GM12878 (cell line): ENCODE measurements around the gene TAS1R2. TPM values are rescaled to one million over a fixed set of nuclear protein-coding genes. Genes with fewer than 3 reads are reported as not detected.

Experiments
- ATAC-seq: fragments of 200-7000 bp; cut with Tn5 transposase; 3 replicates; pipeline ENCODE4 v1.9.1; 2020; ENCODE audit warnings: mild to moderate bottlenecking, moderate library complexity
- BruUV-seq: library from RNA; stranded (reverse); fragments of 400-500 nt; replicated peaks from 2 replicates; lab custom pipeline; 2021; lab: Mats Ljungman, UMichigan
- CTCF ChIA-PET: fragments of 300-600 bp; sonication (Branson Sonifier 250); formaldehyde crosslinking; extraction: SDS; loops from one replicate; lab custom pipeline; 2021; ENCODE audit warnings: inconsistent platforms; lab: Yijun Ruan, JAX
- POLR2A ChIA-PET: fragments of 350-600 bp; formaldehyde crosslinking; extraction: SDS; loops from one replicate; lab custom pipeline; 2021; ENCODE audit warnings: inconsistent platforms; lab: Charles Lee
- RAD21 ChIA-PET: fragments of 300-600 bp; sonication (Branson Sonifier 250); formaldehyde crosslinking; loops from one replicate; lab custom pipeline; 2023; ENCODE audit warnings: antibody characterized with exemption; ENCODE audit not compliant: unreplicated experiment; lab: Charles Lee
- SMC1A ChIA-PET: fragments of 300-600 bp; sonication (Branson Sonifier 250); formaldehyde crosslinking; loops from one replicate; lab custom pipeline; 2023; ENCODE audit not compliant: unreplicated experiment, uncharacterized antibody; lab: Charles Lee
- DNase-seq: peaks from one replicate; pipeline ENCODE4 v3.0.0-alpha.2; 2011; ENCODE audit warnings: low read depth, low spot score
- FAIRE-seq: peaks from 3 replicates; lab custom pipeline; 2011; peaks lifted over from hg19 to GRCh38; lab: Jason Lieb, UNC
- H2AFZ ChIP-seq: 2 replicates; pipeline ENCODE4 v1.6.0; 2011; ENCODE audit warnings: low read depth, low read length, control low read depth; ENCODE audit not compliant: control insufficient read depth
- H3K27ac ChIP-seq: 2 replicates; pipeline ENCODE4 v1.5.1; 2011; ENCODE audit warnings: control low read depth; ENCODE audit not compliant: control insufficient read depth, insufficient read depth
- H3K27me3 ChIP-seq, 2 experiments: replicated peaks in 1 of 2; 2 replicates each; pipeline versions ENCODE4 v1.6.0 to v1.6.1; 2011; ENCODE audit warnings: low read length in 1 of 2; ENCODE audit not compliant: control insufficient read depth in 2 of 2, insufficient read depth in 2 of 2
- H3K36me3 ChIP-seq, 2 experiments: 2 replicates each; pipeline ENCODE4 v1.5.1; 2011; ENCODE audit warnings: low read length in 1 of 2; ENCODE audit not compliant: control insufficient read depth in 2 of 2, insufficient read depth in 2 of 2
- H3K4me1 ChIP-seq: 2 replicates; pipeline ENCODE4 v1.6.1; 2011; ENCODE audit warnings: mild to moderate bottlenecking, low read length, moderate library complexity, mixed read lengths; ENCODE audit not compliant: control insufficient read depth, insufficient read depth
- H3K4me2 ChIP-seq: 2 replicates; pipeline ENCODE4 v1.6.0; 2011; ENCODE audit warnings: control low read depth; ENCODE audit not compliant: control insufficient read depth, insufficient read depth
- H3K4me3 ChIP-seq: fragments of 200-600 bp; sonication (generic); 2 replicates; pipeline ENCODE4 v1.5.1; 2016
- H3K79me2 ChIP-seq: 2 replicates; pipeline ENCODE4 v1.6.0; 2011; ENCODE audit warnings: low read length; ENCODE audit not compliant: control insufficient read depth, insufficient read depth
- H3K9ac ChIP-seq: 2 replicates; pipeline ENCODE4 v1.8.0; 2011; ENCODE audit warnings: low read length, control low read depth, mixed read lengths; ENCODE audit not compliant: control insufficient read depth, insufficient read depth
- H3K9me3 ChIP-seq: replicated peaks from 3 replicates; pipeline ENCODE4 v1.5.1; 2011; ENCODE audit warnings: mild to moderate bottlenecking, low read length; ENCODE audit not compliant: control insufficient read depth, insufficient read depth
- H4K20me1 ChIP-seq: 2 replicates; pipeline ENCODE4 v1.6.0; 2011; ENCODE audit not compliant: control insufficient read depth, insufficient read depth
- CHD1 ChIP-seq: IDR thresholded peaks from 2 replicates; pipeline ENCODE4 v1.6.1; 2012; ENCODE audit warnings: low read depth, low read length, improper control_type of control experiment
- CHD2 ChIP-seq: IDR thresholded peaks from 2 replicates; pipeline ENCODE4 v1.6.1; 2011; ENCODE audit warnings: low read depth, low read length, improper control_type of control experiment, borderline replicate concordance
- FOXM1 ChIP-seq: IDR thresholded peaks from 2 replicates; pipeline ENCODE4 v1.6.1; 2012; ENCODE audit warnings: low read depth, mild to moderate bottlenecking, inconsistent platforms, low read length, moderate library complexity
- HDAC6 ChIP-seq: fragments of 200-600 bp; sonication (generic); IDR thresholded peaks from one replicate; pipeline ENCODE4 v1.8.0; 2017; ENCODE audit warnings: antibody characterized with exemption; ENCODE audit not compliant: unreplicated experiment
- IKZF1 ChIP-seq: fragments of 450-650 bp; conservative IDR thresholded peaks from 2 replicates; pipeline ENCODE4 v1.6.1; 2017; ENCODE audit warnings: antibody characterized with exemption, mild to moderate bottlenecking
- MXI1 ChIP-seq: fragments of 150-350 bp; IDR thresholded peaks from 2 replicates; pipeline ENCODE4 v1.6.1; 2011; ENCODE audit warnings: low read depth, mild to moderate bottlenecking, inconsistent platforms, low read length, improper control_type of control experiment
- NFYB ChIP-seq: IDR thresholded peaks from 2 replicates; pipeline ENCODE4 v1.6.1; 2011; ENCODE audit warnings: low read depth, mild to moderate bottlenecking, low read length, improper control_type of control experiment, moderate library complexity; ENCODE audit not compliant: insufficient read depth
- RELA ChIP-seq: fragments of 450-650 bp; IDR thresholded peaks from 2 replicates; pipeline ENCODE4 v1.8.0; 2014; ENCODE audit warnings: borderline replicate concordance; ENCODE audit not compliant: partially characterized antibody
- RUNX3 ChIP-seq: IDR thresholded peaks from 2 replicates; pipeline ENCODE4 v1.6.1; 2012; ENCODE audit warnings: low read length, inconsistent platforms
- SKIL ChIP-seq: fragments of 450-650 bp; IDR thresholded peaks from 2 replicates; pipeline ENCODE4 v1.6.1; 2017; ENCODE audit warnings: mild to moderate bottlenecking, low read depth, inconsistent platforms; ENCODE audit not compliant: poor library complexity, severe bottlenecking
- SMAD1 ChIP-seq: fragments of 450-650 bp; IDR thresholded peaks from 2 replicates; pipeline ENCODE4 v1.6.1; 2018; ENCODE audit warnings: mild to moderate bottlenecking, low read depth; ENCODE audit not compliant: partially characterized antibody
- SUZ12 ChIP-seq: fragments of 200-600 bp; sonication (generic); IDR thresholded peaks from one replicate; pipeline ENCODE4 v1.6.1; 2018; ENCODE audit warnings: antibody characterized with exemption, mild to moderate bottlenecking; ENCODE audit not compliant: unreplicated experiment
- TARDBP ChIP-seq: IDR thresholded peaks from 2 replicates; pipeline ENCODE4 v1.6.1; 2016; ENCODE audit warnings: borderline replicate concordance
- WGBS: methylation state at CpG from one replicate; pipeline ENCODE4 v1.1.6; 2016; ENCODE audit warnings: low lambda C conversion rate; ENCODE audit not compliant: insufficient replicate concordance, insufficient coverage; ENCODE audit errors: missing lambda C conversion rate; 5-methylcytosine and 5-hydroxymethylcytosine counted together
- in situ Hi-C: fragments of 300-500 bp; cut with MboI; formaldehyde crosslinking; loops from 9 replicates; pipeline ENCODE4 v1.14.3; 2018; ENCODE audit warnings: mixed read lengths
- intact Hi-C: fragments of 100-400 bp; cut with micrococcal nuclease; formaldehyde crosslinking; loops from one replicate; pipeline ENCODE4 v1.14.2; 2022; ENCODE audit not compliant: unreplicated experiment
- polyA plus RNA-seq, 11 experiments: library from polyadenylated mRNA; depleted of rRNA in 4 of 11; unstranded in 6 of 11; stranded (reverse) in 5 of 11; fragments of >200 nt; fragmentation: Nextera tagmentation in 4 of 11; fragmentation: Illumina TruSeq in 1 of 11; extraction: Ambion mirVana in 4 of 11; extraction: Trizol in 1 of 11; gene quantifications; 1 replicate in 1 of 11; 2 replicates in 10 of 11; pipeline versions ENCODE4 v1.2.1 to v1.2.3, GENCODE V29; 2011 to 2016; ENCODE audit warnings: inconsistent platforms in 2 of 11, missing spikeins in 2 of 11, low read depth in 1 of 11
- total RNA-seq, 4 experiments: library from RNA; depleted of rRNA in 3 of 4; stranded (reverse); fragments of >200 nt in 3 of 4; fragmentation: Illumina TruSeq in 1 of 4; extraction: Trizol in 1 of 4; gene quantifications; 2 replicates each; pipeline versions ENCODE4 v1.2.1 to v1.2.3, GENCODE V29; 2013 to 2021
- TF ChIP-seq, protein P1 (sequence below): fragments of 450-650 bp; IDR thresholded peaks from 2 replicates; pipeline ENCODE4 v1.6.1; 2018; ENCODE audit warnings: borderline replicate concordance, mild to moderate bottlenecking; ENCODE audit not compliant: partially characterized antibody

The TAS1R2 gene
- total and polyA plus RNA-seq, 10 of the 15 experiments (the other 5 are each of a cell fraction or from before 2014, with no cell fraction given): not detected

DNA sequence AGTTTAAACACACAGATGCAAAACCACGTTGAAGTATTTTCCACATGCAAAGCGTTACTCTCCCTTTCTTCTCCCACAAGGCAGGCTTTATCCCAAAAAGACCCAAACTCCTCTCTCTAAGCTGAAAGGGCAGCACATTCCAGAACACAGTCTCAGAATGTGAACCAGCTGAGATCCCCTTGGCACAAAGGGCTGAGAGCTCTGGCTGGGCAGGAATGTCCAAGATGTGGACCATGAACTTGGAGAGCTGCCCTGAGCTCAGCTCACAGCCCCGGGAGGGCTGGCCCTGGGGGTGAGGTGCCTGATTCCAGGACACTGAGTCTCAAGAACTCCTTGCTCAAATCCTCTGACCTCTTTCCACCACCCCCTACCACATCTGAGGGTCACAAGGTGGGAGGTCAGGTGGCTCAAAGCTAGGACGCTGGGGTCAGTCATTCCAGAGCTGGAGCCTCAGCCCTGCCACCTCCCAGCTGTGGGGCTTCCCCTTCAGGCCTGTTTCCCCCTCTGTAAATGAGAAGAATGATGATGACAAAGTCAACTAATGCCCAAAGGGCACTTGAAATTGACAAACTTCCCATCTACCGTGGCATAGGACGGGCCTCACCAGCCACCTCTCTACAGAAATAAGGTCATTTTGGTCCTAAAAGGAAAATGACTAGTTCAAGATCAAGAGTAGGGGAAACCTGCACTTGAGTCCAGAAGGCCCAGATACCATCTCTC, 31.4 kb upstream of the TAS1R2 start:
- H3K4me2 ChIP-seq: no peak overlapping the region
- ATAC-seq: no peak
- peaks cover 0 to 1% of the 10 kb centered on the region in 2 experiments; a peak in 1 of 4 replicates for H3K36me3 ChIP-seq
- no peak overlapping the region for H3K4me3 ChIP-seq
- no peaks in the 10 kb centered on the region for H3K9me3 ChIP-seq
- WGBS: 20% methylated on average over 6 of the region's 6 CpGs
- BruUV-seq: no TSS peak
- TF ChIP-seq CHD2: no peak
- no peak for TF ChIP-seq HDAC6
- TF ChIP-seq SMAD1: no peak
- no peak for TF ChIP-seq RUNX3
- no peak for TF ChIP-seq FOXM1
- TF ChIP-seq CHD1: no peak
- TF ChIP-seq MXI1: no peak
- no peak for TF ChIP-seq NFYB
- no peak for TF ChIP-seq SKIL
- TF ChIP-seq TARDBP: no peak
- no peak for TF ChIP-seq IKZF1
- TF ChIP-seq, protein P1, sequence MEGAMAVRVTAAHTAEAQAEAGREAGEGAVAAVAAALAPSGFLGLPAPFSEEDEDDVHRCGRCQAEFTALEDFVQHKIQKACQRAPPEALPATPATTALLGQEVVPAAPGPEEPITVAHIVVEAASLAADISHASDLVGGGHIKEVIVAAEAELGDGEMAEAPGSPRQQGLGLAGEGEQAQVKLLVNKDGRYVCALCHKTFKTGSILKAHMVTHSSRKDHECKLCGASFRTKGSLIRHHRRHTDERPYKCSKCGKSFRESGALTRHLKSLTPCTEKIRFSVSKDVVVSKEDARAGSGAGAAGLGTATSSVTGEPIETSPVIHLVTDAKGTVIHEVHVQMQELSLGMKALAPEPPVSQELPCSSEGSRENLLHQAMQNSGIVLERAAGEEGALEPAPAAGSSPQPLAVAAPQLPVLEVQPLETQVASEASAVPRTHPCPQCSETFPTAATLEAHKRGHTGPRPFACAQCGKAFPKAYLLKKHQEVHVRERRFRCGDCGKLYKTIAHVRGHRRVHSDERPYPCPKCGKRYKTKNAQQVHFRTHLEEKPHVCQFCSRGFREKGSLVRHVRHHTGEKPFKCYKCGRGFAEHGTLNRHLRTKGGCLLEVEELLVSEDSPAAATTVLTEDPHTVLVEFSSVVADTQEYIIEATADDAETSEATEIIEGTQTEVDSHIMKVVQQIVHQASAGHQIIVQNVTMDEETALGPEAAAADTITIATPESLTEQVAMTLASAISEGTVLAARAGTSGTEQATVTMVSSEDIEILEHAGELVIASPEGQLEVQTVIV: no peak
- no peak for TF ChIP-seq RELA
- TF ChIP-seq SUZ12: no peak
- H3K9ac ChIP-seq: no peak overlapping the region
- H2AFZ ChIP-seq: no peak overlapping the region
- POLR2A ChIA-PET: no interaction called here
- H3K4me1 ChIP-seq: no peaks in the 10 kb centered on the region
- SMC1A ChIA-PET: no interaction called here
- H3K27me3 ChIP-seq: no peaks in the 10 kb centered on the region
- H3K27ac ChIP-seq: no peak overlapping the region
- DNase-seq: no peak
- CTCF ChIA-PET: interaction anchor here (0.8 to 1.4 kb wide), 2 partner anchors 15 to 22 kb away, joined by 3 to 4 read pairs; no protein-coding TSS in a partner anchor
- H3K79me2 ChIP-seq: no peaks in the 10 kb centered on the region
- RAD21 ChIA-PET: no interaction called here
- FAIRE-seq: no peak
- in situ Hi-C loops (no loop called here), intact Hi-C loops (no loop called here)
- no peaks in the 10 kb centered on the region for H4K20me1 ChIP-seq
